KBM-7 (cell line): Measurements from ENCODE around the gene OR2V2.
"Not testable (repeated sequence)": the region's sequence is repeated elsewhere in the genome, so short reads cannot be mapped to it uniquely, and the experiment has no call there.

Source experiments
- DNase-seq: peaks from one replicate; pipeline ENCODE4 v3.0.0-alpha.2; 2015
- in situ Hi-C: fragments of 300-500 bp; cut with MboI; formaldehyde crosslinking; loops from 2 replicates; pipeline ENCODE4 v1.14.3; 2020; ENCODE audit warnings: low sequenced_read_pairs, low pct_unique_long_range_greater_than_20kb, mixed read lengths

The OR2V2 gene

DNA sequence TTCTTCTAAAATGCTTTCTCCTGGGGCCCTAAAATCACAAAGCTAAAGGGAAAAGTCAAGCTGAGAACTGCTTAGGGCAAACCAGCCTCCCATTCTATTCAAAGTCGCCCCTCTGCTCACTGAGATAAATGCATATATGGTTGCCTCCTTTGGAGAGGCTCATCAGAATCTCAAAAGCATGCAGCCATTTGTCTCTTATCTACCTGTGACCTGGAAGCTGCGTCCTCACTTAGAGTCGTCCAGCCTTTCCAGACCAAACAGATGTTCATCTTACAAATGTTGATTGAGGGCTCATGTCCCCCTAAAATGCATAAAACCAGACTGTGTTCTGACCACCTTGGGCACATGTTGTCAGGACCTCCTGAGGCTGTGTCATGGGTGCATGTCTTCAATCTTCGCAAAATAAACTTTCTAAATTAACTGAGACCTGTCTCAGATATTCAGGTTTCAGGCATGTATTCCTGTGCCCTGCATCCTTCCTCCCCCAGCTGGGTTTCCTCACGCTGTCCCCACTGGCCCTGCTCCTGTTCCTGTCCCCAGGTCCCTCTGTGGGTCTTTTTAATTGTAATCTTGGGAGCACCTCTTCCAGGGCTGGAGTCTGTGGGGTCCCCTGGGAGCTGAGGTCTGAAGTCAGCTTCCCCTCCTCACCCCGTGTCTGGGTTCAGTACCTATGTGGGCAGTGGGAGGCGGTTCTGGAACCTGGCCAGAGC, at the start of gene OR2V2:
Gene OR2V2, plus strand, starts transcription at position 660 of the 710 bp plus-strand sequence. CDS start 7,357 bp downstream, outside the sequence.
- DNase-seq, in situ Hi-C loops: not testable (repeated sequence)

DNA sequence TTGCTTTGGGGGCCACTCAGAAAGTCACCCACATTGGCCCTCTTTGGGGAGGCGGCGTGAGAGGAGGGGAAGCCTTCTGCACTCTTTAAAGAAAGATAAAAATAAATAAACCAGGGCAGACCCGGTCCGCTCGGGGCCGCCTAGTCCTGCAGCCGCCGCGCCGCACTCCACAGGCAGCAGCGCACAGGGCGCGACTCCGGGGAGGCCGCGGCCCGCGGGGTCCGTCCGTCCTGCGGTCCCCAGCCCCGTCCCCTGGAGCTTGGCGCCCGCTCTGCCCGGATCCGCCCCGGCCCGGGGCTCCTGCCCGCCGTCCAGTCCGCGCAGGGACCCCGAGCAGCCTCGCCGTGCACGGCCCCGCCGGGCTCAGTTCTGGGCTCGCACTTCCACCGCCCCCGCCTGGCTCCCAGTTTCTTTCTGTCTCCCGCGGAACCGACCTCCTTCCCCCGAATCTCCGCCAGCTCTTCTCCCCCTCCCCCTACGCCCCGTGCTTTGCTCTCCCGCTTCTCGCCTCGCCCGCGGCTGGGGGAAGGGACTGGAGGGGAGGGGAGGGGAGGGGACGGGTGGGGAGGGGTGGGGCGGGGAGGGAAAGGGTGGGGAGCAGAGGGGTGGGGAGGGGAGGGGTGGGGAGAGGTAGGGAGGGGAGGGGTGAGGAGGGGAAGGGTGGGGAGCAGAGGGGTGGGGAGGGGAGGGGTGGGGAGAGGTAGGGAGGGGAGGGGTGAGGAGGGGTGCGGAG, 49.5 kb upstream of the OR2V2 start:
- DNase-seq, in situ Hi-C loops: not testable (repeated sequence)

DNA sequence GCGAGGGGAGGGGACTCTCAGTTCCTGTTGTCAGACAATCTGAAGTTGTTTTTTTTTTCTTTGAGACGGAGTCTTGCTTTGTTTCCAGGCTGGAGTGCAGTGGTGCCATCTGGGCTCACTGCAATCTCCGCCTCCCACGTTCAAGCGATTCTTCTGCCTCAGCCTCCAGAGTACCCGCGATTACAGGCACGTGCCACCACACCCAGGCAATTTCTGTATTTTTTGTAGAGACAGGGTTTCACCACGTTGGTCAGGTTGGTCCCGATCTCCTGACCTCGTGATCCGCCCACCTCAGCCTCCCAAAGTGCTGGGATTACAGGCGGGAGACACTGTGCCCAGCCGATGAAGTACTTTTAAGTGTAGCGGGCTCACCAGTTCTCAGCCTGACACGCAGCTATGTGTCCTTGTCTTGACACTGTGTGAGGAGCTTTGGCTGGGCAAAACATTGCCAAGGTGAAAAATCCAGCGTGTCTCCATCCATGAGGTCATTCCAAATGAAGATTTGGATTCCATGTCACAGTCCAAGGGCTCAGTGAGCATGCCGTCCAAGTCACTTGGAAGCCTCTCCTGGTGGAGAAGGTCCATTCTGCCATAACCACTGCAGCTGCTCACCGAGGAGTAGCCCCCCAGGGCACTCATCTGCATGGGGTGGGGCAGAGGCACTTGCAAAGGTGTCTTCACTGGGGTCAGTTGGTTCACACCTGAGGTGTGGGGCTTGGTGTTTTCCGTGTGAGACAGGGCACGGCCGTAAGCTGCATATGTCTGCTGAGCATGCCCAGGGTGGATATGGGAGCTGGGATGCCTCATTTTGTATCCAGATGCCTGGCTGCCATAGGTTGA, 48.4 kb upstream of the OR2V2 start:
- peak; percentile 37 for DNase-seq
- in situ Hi-C loops, result no loop called here

- DNase-seq, result no peak
- in situ Hi-C loops, result no loop called here
These were observed 47.7 kb upstream of the OR2V2 start for GRCh38 chr5:181099602-181100086.

- no peak for DNase-seq
- in situ Hi-C loops, result no loop called here
These were observed 47.1 kb upstream of the OR2V2 start for GRCh38 chr5:181100121-181100875.

DNA sequence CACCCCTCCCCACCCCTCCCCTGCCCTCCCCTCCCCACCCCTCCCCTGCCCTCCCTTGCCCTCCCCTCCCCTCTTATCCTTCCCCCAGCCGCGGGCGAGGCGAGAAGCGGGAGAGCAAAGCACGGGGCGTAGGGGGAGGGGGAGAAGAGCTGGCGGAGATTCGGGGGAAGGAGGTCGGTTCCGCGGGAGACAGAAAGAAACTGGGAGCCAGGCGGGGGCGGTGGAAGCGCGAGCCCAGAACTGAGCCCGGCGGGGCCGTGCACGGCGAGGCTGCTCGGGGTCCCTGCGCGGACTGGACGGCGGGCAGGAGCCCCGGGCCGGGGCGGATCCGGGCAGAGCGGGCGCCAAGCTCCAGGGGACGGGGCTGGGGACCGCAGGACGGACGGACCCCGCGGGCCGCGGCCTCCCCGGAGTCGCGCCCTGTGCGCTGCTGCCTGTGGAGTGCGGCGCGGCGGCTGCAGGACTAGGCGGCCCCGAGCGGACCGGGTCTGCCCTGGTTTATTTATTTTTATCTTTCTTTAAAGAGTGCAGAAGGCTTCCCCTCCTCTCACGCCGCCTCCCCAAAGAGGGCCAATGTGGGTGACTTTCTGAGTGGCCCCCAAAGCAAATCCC, 46.2 kb upstream of the OR2V2 start:
- in situ Hi-C loops, DNase-seq: not testable (repeated sequence)

GRCh38 chr5:181101930-181102674, 45.3 kb upstream of the OR2V2 start:
- DNase-seq, in situ Hi-C loops: not testable (repeated sequence)

GRCh38 chr5:181104259-181104568, 43.2 kb upstream of the OR2V2 start:
- DNase-seq, result peak; percentile 29
- in situ Hi-C loops, result not testable (repeated sequence)

DNA sequence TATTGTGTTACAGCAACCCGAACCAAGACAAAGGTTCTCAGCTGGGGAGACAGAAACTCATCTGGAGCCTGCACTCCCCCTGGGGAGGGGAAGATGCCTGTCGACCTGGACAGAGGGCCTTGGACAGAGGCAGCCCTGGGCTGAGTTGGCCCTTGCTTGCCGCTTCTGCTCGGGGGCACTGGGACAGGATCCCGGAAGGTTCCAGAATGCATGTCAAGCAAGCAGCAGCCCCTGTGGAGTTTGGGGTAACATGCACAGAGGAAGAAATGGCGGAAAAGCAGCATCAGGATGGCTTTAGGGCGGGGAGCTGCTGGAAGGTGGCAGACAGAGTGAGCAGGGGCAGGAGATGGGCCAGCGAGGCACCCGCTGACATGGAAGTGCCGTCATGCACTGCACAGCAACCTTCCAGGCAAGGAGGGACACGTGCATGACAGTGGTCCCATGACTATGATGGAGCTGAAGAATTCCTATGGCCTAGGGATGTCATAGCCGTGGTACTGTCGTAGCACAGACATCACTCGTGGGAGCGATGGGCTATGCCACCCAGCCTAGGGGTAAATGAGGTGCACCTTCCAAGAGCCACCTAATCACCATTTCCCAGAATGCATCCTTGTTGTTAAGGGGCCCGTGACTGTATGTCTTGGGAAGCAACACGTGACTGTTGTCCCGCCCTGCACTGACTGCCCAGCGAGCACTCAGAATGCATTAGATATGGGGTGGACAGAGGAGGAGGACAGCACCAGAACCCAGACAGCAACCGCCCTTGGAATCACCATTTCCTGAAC, 42.6 kb upstream of the OR2V2 start:
- in situ Hi-C loops, DNase-seq: not testable (repeated sequence)

- DNase-seq, result peak; percentile 70
- in situ Hi-C loops, result no loop called here
These were observed 41.9 kb upstream of the OR2V2 start for GRCh38 chr5:181105391-181106025.

DNA sequence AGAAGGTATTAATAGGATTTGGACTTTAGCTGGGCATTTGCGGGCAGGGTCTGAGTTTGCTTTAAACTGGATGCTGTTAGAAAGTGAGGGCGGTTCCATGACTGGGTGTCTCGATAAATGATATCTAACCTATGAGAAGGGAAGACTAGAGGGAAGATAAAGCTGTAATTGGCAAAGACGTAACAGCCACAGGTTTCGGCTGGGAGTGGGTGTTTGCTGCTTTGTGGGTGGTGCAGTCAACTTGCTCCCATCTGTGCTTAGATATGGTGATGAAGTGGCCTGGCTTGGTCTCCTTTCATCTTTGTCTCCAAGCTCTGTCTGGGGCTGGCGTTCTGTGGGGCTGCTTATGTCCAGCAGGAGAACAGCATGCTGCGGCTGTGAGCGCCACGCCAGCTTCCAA, 39.7 kb upstream of the OR2V2 start:
- in situ Hi-C loops, result no loop called here
- no peak for DNase-seq

GRCh38 chr5:181108578-181109165, 38.7 kb upstream of the OR2V2 start:
- no peak for DNase-seq
- in situ Hi-C loops, result no loop called here

DNA sequence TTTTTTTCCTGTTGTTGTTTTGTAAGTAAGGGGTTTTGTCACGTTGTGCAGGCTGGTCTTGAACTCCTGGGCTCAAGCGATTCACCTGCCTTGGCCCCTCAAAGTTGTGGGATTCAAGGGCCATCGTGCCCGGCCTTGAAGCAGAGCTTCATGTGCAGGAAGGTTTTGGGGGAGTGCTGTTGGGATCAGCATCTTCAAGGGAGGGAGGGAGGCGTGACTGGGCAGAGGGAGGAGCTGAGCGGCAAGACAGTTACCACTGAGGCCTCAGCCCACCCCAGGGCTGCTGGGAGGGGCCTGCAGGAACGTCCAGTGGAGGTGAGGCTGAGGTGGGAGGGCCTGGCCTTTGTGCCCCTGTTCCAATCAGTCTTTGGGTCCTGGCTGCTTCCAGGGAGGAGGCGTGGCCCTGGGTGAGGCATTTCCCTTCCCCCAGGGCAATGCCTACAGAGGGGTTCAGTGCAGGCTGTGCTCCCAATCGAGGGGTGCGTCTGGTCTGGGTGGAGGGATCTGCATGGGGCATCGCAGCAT, 37.8 kb upstream of the OR2V2 start:
- no peak for DNase-seq
- in situ Hi-C loops, result no loop called here

DNA sequence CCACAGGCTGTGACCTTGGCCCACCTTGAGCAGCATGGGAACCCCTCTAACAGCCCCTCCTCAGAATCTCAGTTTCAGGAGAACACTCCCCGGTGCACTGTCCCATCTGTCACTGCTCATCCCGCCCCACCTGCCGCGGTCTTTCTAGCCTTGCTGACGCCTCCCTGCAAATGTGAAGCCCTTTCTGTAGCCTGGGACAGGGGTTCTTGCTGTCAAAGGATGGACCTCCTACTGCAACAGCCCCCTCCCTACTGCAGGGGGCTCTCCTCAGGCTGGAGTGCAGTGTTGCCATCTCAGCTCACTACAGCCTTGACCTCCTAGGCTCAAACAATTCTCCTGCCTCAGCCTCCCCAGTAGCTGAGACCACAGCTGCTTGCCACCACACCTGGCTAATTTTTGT, 36.4 kb upstream of the OR2V2 start:
- no peak for DNase-seq
- in situ Hi-C loops, result no loop called here

GRCh38 chr5:181112476-181112875, 34.9 kb upstream of the OR2V2 start:
- DNase-seq, result no peak
- in situ Hi-C loops, result no loop called here

DNA sequence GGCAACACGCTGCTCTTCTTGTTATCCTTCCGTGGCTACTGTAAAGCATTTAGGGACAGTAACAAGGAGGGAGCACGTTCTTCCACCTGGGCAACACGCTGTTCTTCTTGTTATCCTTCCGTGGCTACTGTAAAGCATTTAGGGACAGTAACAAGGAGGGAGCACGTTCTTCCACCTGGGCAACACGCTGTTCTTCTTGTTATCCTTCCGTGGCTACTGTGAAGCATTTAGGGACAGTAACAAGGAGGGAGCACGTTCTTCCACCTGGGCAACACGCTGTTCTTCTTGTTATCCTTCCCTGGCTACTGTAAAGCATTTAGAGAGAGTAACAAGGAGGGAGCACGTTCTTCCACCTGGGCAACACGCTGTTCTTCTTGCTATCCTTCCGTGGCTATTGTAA, 33.8 kb upstream of the OR2V2 start:
- in situ Hi-C loops, DNase-seq: not testable (repeated sequence)
